ENCODE measurements around the gene CEP295NL.

DNA sequence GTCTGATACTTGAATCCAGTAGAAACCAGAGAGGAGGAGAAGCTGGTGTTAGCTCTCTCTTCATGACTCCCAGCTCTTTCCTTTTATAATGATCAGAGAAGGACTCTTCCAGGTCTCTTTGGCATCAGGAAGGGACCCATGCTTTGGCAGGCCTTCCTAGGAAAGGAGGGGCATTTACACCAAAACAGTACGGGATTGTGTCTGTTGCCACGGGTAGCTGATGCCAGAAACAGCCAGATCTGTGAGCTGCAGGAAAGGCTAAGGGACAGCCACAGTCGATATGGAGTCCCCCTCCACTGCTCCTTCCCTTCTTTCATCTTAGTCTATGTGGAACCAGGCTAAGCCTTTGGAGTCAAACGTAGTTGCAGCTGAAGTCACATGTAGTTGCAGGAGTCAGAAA, 9.3 kb downstream of the CEP295NL start:
- no peak for TF ChIP-seq POLR2A (IDR thresholded peaks at IDR 0.05)
- TF ChIP-seq, protein P1, sequence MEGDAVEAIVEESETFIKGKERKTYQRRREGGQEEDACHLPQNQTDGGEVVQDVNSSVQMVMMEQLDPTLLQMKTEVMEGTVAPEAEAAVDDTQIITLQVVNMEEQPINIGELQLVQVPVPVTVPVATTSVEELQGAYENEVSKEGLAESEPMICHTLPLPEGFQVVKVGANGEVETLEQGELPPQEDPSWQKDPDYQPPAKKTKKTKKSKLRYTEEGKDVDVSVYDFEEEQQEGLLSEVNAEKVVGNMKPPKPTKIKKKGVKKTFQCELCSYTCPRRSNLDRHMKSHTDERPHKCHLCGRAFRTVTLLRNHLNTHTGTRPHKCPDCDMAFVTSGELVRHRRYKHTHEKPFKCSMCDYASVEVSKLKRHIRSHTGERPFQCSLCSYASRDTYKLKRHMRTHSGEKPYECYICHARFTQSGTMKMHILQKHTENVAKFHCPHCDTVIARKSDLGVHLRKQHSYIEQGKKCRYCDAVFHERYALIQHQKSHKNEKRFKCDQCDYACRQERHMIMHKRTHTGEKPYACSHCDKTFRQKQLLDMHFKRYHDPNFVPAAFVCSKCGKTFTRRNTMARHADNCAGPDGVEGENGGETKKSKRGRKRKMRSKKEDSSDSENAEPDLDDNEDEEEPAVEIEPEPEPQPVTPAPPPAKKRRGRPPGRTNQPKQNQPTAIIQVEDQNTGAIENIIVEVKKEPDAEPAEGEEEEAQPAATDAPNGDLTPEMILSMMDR (IDR thresholded peaks at IDR 0.05), result no peak

Measured in Peyer's patch (tissue), 4 donors.